UCSD-AML1 (cell line): Measurements from ENCODE around the gene HOXA9.

Source experiments
- DNase-seq: peaks from one replicate; lab custom pipeline; 2025; ENCODE audit not compliant: unreplicated experiment; lab: John Stamatoyannopoulos, UW

Gene HOXA9

DNA sequence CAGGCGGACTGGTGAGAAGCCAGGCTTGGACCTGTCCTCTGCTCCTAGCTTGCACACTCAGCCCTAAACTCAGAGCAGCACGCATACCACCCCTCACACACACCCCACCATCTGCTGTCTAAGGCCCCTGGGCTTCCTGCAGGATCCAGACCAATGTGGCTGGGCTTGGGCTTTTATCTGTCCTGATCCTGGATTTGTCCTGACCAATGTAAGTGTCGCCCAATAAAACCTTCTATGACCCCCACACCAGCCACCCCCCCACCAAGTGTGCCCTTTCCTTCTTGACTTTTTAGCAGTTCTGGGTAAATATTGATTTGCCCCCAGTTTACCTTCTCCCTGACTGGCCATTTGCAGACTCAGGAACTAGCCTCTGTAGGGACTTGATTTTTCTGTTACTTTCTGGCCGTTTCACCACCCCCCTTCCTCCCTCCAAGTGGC lies 36.3 kb upstream of the HOXA9 start:
- DNase-seq = no peak

- DNase-seq = peak; percentile 16
Measured at GRCh38 chr7:27200761-27201579, 35.6 kb upstream of the HOXA9 start.

DNA sequence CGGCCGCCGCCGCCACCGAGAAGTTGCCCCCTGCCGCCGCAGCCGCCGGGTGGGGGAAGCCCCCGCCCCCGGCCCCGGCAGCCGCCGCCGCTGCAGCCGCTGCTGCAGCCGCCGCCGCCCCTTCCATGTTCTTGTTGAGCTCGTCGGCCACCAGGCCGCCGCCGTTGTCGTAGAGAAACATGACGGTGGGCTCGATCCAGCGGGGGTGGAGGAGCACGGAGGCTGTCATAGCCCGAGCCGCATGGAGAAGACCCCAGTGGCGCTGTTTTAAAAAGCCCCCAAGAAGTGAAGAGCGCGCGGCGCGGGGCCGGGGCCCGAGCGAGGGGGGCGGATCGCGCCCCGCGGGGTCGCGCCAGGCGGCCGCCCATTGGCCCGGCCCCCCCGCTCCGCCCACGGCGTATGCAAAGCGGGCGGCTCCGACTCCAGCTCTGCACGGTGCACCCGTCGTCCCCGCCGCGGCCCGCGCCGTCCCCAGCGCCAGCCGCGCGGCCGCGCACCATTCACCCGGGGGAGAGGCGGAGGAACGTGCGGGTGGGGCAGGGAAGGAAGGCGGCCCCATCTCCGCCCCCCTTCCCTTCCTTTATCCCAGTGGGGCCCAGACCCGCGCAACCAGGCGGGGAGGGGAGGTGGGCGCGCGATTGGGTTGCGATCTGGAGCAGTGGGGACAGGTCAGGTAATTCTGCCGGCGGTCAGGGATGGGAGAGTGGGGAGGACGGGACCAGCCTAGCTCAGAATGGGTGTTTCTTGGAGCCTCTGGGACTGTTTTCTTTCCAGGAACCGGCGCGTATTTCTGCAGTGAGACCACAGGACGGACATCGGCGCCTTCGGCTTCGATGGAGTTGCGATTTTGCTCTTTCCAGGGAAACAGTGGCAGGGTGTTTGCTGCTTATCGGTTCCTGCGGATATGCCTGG lies 34.8 kb upstream of the HOXA9 start, which contains the start of gene HOXA13:
HOXA13 (minus strand) TSS at position 243 of the 912 bp plus-strand sequence; CDS start at position 229, 14 bp downstream.
- peak; percentile 17 for DNase-seq

GRCh38 chr7:27198871-27199801 lies 33.8 kb upstream of the HOXA9 start:
- DNase-seq = no peak

GRCh38 chr7:27198138-27198841 lies 33.0 kb upstream of the HOXA9 start:
- no peak for DNase-seq

GRCh38 chr7:27197137-27198042 lies 32.1 kb upstream of the HOXA9 start:
- no peak for DNase-seq

GRCh38 chr7:27196287-27196767 lies 31.0 kb upstream of the HOXA9 start:
- DNase-seq = peak; percentile 47

- no peak for DNase-seq
Measured at GRCh38 chr7:27194686-27195379, 29.5 kb upstream of the HOXA9 start.

DNA sequence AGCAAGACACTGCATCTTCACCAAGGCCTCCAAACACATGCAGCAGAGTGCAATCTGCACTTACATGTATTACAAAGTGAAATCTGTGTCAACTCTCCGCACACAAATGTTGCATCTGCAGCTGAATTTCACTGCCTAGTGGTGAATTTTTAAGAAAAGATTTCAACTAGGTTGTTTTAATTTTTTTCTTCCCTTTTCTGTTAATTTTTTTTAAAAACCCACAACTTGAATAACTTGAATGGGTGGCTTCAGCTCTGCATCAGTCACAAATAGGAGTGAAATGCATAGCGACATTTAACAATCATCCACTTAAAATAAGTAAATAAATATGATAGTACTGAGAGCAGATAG lies 28.6 kb upstream of the HOXA9 start:
- DNase-seq = no peak

DNA sequence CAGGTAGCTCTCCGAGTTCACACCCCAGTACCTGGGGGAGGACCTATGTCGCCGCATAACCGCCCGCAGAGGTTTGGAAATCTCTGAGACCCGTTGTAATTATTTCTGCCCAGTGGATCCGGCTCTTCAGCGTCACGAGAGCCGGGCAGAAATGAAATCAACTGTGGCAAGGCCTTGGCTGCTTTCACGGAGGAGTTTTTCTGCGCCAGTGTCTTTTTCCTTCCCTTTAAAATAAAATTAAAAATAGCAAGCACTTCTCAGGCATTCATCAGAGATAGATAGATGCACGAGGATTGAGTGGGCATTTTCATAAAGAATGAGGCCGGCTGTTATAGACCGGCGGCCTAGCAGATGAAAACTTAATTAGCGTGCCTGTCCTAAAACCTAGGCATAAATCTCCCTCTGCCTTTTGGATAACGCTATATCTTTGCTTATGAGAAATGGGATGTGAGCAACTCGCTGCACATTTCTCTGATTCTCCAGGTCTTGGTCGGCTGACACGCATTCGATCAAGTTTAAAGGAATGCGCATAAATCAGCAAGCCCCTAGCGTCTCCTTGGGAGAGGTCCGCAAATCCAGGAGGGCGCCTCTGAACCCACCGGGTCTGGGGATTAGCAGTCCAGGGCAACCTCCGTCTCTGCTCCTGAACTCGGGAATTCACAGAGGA lies 28.1 kb upstream of the HOXA9 start:
- DNase-seq = no peak

DNA sequence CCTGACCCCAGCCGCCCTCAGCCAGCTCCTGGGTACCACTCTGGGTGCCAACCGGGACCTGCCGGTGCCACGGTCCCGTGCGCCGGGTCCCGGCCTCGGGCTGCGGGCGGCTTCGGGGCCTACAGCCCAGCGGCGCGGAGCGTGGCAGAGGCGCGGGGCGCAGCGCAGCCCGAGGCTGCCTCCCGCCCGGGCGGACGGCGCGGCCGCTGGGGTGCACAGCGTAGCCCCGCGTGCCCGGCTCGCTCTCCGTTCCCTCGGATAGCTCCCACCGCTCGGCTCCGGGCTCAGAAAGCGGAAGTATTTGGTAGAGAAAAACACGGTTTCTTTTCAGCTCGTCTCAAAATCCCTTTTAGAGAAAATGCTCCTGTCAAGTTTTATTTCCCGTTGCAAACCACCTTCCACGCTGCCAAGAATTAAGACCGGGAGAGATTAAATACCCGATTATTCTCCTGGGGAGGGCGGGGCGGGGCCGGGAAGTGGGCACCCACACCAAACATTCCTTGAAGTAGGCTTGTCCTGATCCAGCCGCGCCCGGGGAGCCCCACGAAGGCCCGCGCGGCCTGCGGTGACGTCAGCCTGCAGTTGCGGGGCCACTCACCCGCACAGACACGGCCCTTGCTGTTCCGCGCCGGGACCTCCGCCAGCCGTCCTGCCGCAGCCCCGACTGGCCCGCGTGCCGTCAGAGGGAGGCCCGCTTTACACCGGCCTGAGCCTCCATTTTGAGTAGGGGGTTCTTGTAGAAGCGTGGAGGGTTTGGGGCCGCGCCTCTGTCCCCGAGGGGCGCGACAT lies 27.4 kb upstream of the HOXA9 start:
- DNase-seq = peak; percentile 20

DNA sequence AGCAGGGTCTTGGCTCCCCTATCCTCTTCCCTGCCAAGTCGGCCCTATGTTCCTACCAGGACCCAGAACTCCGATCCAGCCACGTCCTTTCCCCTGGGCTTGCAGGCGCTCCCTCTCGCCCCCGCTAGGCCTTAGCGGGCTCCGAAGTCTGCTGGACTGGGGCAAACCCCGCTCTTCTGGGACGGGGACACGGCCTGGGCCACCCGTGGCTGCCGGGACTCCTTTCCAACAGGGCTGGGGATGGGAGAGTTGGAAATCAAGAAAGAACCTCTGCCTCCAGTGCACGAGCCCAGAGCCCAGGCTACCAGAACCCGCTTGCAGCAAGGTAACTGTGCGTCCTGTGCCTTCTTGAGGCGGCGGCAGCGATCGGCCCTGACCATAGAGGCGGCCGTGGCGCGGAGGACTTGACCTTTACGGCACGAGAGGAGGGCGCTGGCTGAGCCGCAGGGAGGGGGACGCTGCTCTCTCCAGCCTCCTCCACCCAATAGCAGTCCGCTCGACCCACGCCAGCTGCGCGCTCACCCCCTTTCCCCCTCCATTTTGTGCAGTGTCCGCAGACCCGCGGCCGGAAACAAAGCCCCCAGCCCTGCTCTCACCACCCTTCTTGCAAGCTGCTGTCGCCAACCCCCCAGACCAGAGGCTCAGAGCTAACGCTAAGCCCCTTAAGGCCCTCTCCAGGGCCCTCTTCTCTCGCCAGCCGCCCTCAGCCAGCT lies 26.7 kb upstream of the HOXA9 start:
- DNase-seq = no peak

DNA sequence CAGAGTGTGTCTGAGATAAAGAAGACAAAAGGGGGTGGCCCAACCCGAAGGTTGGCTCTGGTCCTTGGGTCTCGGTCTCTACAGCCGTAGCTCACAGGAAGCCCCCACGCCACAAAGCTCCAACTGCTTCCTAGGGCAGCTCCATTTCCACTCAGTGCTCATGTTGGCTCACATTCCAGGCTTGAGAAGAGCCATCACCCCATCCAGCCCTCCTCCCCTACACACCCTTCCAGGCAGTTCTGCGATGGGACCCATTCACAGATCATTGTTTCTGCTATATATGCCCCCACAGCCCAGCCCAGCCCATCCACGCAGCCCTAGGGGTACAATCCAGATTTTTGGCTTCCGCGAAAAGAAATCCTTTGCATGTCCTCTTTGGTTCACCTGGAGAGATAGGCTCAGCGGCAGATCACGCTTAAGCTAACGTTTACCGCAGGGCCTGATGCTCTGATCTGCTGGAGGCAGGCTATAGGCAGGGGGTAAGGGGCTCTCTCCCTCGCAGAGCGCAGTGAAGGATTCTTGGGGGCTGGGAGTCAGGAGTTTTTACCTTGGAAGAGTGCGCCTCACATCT lies 25.9 kb upstream of the HOXA9 start:
- no peak for DNase-seq

- DNase-seq = no peak
Measured at GRCh38 chr7:27189997-27190748, 24.8 kb upstream of the HOXA9 start.

DNA sequence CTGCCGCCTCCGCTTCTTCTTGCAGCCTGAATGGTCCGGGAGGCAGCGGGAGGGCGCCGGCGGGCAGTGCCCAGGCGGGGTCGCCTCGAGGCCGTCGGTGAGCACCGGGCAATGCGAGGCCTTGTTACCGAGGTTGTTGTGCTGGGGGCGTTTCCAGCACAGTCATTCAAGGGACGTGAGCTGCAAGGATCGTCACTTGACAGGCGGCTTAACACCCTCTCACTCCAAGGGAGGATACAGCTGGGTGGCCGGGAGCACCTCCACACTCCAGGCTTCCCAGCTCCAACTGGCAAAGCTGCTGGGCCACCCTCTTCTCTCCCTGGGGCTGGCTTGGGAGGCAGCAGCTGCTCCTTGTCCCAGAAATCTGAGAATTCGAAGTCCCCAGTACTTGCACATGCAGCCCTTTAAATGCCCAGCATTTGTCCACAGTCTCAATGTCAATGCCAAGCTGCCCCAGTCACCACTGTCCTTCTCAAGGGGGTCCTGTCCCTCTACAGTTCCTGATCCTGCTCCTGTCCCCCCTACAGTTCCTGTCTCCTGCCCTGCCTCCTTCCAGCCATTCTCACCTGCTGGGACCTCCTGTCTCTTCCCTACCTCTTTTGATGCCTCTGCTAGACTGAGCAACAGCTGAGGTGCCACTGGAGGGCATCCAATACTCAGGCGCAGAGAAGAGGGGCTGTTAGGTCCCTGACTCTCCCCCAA lies 24.1 kb upstream of the HOXA9 start:
- DNase-seq = no peak
